NK-92 treated with Interleukin-12 subunit alpha and Interleukin-12 subunit beta, amount 100 ng/mL, for 24 hours (cell line): Measurements from ENCODE around the gene NTS.

Source experiments
- DNase-seq: peaks from one replicate; lab custom pipeline; 2025; lab: John Stamatoyannopoulos, UW

Gene NTS

GRCh38 chr12:85874031-85874461 lies at the start of gene NTS:
Gene NTS (plus strand): TSS chr12:85874295. CDS start chr12:85874404, 109 bp downstream.
- no peak for DNase-seq

- DNase-seq: no peak
Observed at GRCh38 chr12:85825746-85826145, 48.3 kb upstream of the NTS start.

GRCh38 chr12:85828576-85828975 lies 45.5 kb upstream of the NTS start:
- DNase-seq: no peak

- DNase-seq: no peak
Observed at GRCh38 chr12:85829391-85829790, 44.7 kb upstream of the NTS start.

GRCh38 chr12:85831327-85831990 lies 42.6 kb upstream of the NTS start:
- DNase-seq: no peak

GRCh38 chr12:85833579-85833978 lies 40.5 kb upstream of the NTS start:
- no peak for DNase-seq

GRCh38 chr12:85834378-85834777 lies 39.7 kb upstream of the NTS start:
- no peak for DNase-seq

- no peak for DNase-seq
Observed at GRCh38 chr12:85835426-85836196, 38.5 kb upstream of the NTS start.

GRCh38 chr12:85836197-85837090 lies 37.7 kb upstream of the NTS start, which contains the start of gene RASSF9:
Gene RASSF9 (minus strand): TSS chr12:85836409. CDS start chr12:85836201, 208 bp downstream.
- DNase-seq: no peak

GRCh38 chr12:85843606-85844310 lies 30.3 kb upstream of the NTS start:
- no peak for DNase-seq

GRCh38 chr12:85849344-85849743 lies 24.8 kb upstream of the NTS start:
- no peak for DNase-seq

- DNase-seq: no peak
Observed at GRCh38 chr12:85855305-85855704, 18.8 kb upstream of the NTS start.

- no peak for DNase-seq
Observed at GRCh38 chr12:85856966-85857365, 17.1 kb upstream of the NTS start.

GRCh38 chr12:85865890-85866289 lies 8.2 kb upstream of the NTS start:
- DNase-seq: no peak

- no peak for DNase-seq
Observed at GRCh38 chr12:85866986-85867776, 6.9 kb upstream of the NTS start.

GRCh38 chr12:85872497-85873091 lies 1.5 kb upstream of the NTS start:
- no peak for DNase-seq

GRCh38 chr12:85877459-85877858 lies 3.4 kb downstream of the NTS start:
- DNase-seq: no peak

- no peak for DNase-seq
Observed at GRCh38 chr12:85883763-85884162, 9.7 kb downstream of the NTS start.

GRCh38 chr12:85894653-85895052 lies 20.6 kb downstream of the NTS start:
- DNase-seq: no peak

- DNase-seq: no peak
Observed at GRCh38 chr12:85920324-85920947, 46.3 kb downstream of the NTS start.
